Suprapubic skin (tissue), 4 donors: ENCODE results near the gene HTD2. TPM values are rescaled to one million over a fixed set of nuclear protein-coding genes. Genes with fewer than 3 reads are reported as not detected.
"Not testable (repeated sequence)": the region's sequence is repeated elsewhere in the genome, so short reads cannot be mapped to it uniquely, and the experiment has no call there.

Source experiments
- DNase-seq, 2 donors: peaks; one replicate each; pipeline ENCODE4 v3.0.0-alpha.2; 2019; ENCODE audit warnings: low spot score in 2 of 2
- H3K27ac ChIP-seq: fragments of 200-600 bp; sonication (generic); one replicate; pipeline ENCODE4 v1.5.1; 2019
- H3K27me3 ChIP-seq: fragments of 200-600 bp; sonication (generic); one replicate; pipeline ENCODE4 v1.5.1; 2019
- H3K36me3 ChIP-seq: fragments of 200-600 bp; sonication (generic); one replicate; pipeline ENCODE4 v1.5.1; 2019
- H3K4me1 ChIP-seq: fragments of 200-600 bp; sonication (generic); one replicate; pipeline ENCODE4 v1.5.1; 2019
- H3K4me3 ChIP-seq: fragments of 200-600 bp; sonication (generic); one replicate; pipeline ENCODE4 v1.5.1; 2019; ENCODE audit warnings: mild to moderate bottlenecking
- H3K9me3 ChIP-seq: fragments of 200-600 bp; sonication (generic); one replicate; pipeline ENCODE4 v1.5.1; 2019
- EP300 ChIP-seq: sonication (generic); formaldehyde crosslinking; IDR thresholded peaks from one replicate; pipeline ENCODE4 v1.6.1; 2017; ENCODE audit warnings: antibody characterized with exemption
- POLR2A ChIP-seq, 2 donors: fragments of 450-650 bp; IDR thresholded peaks; one replicate each; pipeline ENCODE4 v1.6.1; 2017; ENCODE audit warnings: antibody characterized with exemption in 2 of 2, mild to moderate bottlenecking in 2 of 2, moderate library complexity in 2 of 2
- POLR2AphosphoS5 ChIP-seq, 3 donors: sonication (generic); formaldehyde crosslinking; IDR thresholded peaks; one replicate each; pipeline ENCODE4 v1.6.1; 2017; ENCODE audit warnings: antibody characterized with exemption in 3 of 3
- WGBS: methylation state at CpG from one replicate; pipeline ENCODE4 v1.1.5; 2018; 5-methylcytosine and 5-hydroxymethylcytosine counted together
- total RNA-seq, 4 donors: library from RNA; depleted of rRNA; stranded (reverse); fragments of >200 nt; gene quantifications; one replicate each; pipeline ENCODE4 v1.1.0, GENCODE V29; 2016
- TF ChIP-seq, protein P1 (sequence below), 2 donors: fragments of 200-600 bp in 1 of 2; fragments of 450-650 bp in 1 of 2; sonication (generic) in 1 of 2; IDR thresholded peaks; one replicate each; pipeline ENCODE4 v1.5.1; 2016 to 2019; ENCODE audit warnings: antibody characterized with exemption in 2 of 2, mild to moderate bottlenecking in 1 of 2, moderate library complexity in 1 of 2

HTD2 gene
- total RNA-seq, 4 donors from 2014 or later = 10.9 to 14.4 (median 12.8) TPM

DNA sequence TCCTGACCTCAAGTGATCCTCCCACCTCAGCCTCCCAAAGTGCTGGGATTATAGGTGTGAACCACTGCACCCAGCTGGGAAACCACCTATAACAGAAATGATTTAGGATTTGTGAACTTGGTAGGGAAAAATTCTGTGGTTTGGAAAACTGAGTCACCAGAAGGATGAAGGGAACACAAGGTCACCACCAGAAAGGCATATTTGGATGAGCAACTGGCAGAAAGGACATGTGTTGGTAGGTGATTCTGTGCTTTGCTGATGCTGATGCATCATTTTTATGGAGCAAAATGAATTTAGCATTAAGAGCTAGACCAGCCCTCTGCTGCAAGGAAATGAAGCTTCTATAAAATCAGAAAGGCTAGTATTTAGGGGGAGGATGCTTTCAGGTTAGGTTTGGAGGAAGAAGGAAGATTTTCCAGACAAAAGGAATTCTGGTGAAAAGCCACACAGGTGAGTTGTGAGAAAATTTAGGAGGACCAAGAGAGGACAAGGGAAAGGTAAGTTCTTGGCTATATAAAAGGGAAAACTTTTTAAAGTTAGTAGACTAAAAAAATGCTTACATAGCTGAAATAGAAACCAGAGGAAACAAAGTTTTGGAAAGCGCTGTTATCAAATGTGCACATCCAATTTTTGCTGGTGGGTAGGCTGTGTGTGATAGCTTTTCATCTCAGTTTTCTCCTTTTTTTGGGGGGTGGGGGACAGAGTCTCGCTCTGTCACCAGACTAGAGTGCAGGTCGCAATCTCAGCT lies 30.0 kb downstream of the HTD2 start:
- WGBS = 96% methylated on average over 3 of the region's 3 CpGs
- no peak overlapping the region for H3K27ac ChIP-seq

DNA sequence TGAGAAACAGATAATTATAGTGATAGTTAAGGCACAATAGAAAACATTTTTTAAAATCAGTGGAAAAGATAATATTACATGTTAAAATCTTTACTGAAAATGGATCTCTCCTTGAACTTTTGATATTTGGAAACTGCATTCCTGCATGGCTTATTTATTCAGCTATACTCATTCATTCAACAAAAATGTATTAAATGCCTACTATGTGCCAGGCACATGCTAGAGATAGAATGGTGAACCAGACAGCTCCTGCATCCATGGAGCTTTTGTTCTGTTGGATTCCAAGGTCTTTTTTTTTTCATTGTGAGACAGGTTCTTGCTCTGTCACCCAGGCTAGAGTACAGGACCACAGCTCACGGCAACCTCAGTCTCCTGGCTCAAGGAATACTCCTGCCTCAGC lies 30.9 kb downstream of the HTD2 start:
- TF ChIP-seq EP300 = no peak
- no peak for TF ChIP-seq POLR2A (IDR thresholded peaks at IDR 0.05)
- TF ChIP-seq, protein P1, sequence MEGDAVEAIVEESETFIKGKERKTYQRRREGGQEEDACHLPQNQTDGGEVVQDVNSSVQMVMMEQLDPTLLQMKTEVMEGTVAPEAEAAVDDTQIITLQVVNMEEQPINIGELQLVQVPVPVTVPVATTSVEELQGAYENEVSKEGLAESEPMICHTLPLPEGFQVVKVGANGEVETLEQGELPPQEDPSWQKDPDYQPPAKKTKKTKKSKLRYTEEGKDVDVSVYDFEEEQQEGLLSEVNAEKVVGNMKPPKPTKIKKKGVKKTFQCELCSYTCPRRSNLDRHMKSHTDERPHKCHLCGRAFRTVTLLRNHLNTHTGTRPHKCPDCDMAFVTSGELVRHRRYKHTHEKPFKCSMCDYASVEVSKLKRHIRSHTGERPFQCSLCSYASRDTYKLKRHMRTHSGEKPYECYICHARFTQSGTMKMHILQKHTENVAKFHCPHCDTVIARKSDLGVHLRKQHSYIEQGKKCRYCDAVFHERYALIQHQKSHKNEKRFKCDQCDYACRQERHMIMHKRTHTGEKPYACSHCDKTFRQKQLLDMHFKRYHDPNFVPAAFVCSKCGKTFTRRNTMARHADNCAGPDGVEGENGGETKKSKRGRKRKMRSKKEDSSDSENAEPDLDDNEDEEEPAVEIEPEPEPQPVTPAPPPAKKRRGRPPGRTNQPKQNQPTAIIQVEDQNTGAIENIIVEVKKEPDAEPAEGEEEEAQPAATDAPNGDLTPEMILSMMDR (IDR thresholded peaks at IDR 0.05) = no peak
- TF ChIP-seq POLR2AphosphoS5 (IDR thresholded peaks at IDR 0.05) = no peak
- Histone ChIP-seq H3K9me3 (no peaks in the 10 kb centered on the region), H3K36me3 (peaks cover 3% of the 10 kb centered on the region), H3K4me3 (no peak overlapping the region), H3K27ac (no peak overlapping the region), H3K27me3 (no peaks in the 10 kb centered on the region), H3K4me1 (peaks cover 35% of the 10 kb centered on the region)
- DNase-seq = no peak
- WGBS = 100% methylated on average over 1 of the region's 1 CpG

More for the DNA sequence above, 30.0 kb downstream of the HTD2 start:
- DNase-seq = no peak
- H3K9me3 ChIP-seq = no peaks in the 10 kb centered on the region
- peaks cover 3% of the 10 kb centered on the region for H3K36me3 ChIP-seq
- TF ChIP-seq, protein P1 (IDR thresholded peaks at IDR 0.05) = no peak
- TF ChIP-seq POLR2AphosphoS5 (IDR thresholded peaks at IDR 0.05) (no peak), EP300 (no peak), POLR2A (IDR thresholded peaks at IDR 0.05) (no peak)
- peaks cover 40% of the 10 kb centered on the region for H3K4me1 ChIP-seq
- no peak overlapping the region for H3K4me3 ChIP-seq
- no peaks in the 10 kb centered on the region for H3K27me3 ChIP-seq

DNA sequence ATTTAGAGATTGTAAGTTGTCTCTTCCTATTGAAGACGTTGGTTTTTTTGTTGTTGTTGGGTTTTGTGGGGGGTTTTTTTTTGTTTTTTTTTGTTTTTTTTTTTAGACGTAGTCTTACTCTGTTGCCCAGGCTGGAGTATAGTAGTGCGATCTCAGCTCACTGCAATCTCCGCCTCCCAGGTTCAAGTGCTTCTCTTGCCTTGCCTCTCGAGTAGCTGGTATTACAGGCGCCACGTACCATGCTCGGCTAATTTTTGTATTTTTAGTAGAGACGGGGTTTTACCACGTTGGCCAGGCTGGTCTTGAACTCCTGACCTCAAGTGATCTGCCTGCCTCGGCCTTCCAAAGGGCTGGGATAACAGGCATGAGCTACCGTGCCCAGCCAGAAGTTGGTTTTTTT lies 32.8 kb downstream of the HTD2 start:
- not testable (repeated sequence) for H3K27me3 ChIP-seq, H3K4me3 ChIP-seq, H3K9me3 ChIP-seq, DNase-seq, H3K36me3 ChIP-seq, H3K27ac ChIP-seq
- WGBS = 93% methylated on average over 12 of the region's 12 CpGs
- H3K4me1 ChIP-seq = peaks cover 22% of the 10 kb centered on the region

DNA sequence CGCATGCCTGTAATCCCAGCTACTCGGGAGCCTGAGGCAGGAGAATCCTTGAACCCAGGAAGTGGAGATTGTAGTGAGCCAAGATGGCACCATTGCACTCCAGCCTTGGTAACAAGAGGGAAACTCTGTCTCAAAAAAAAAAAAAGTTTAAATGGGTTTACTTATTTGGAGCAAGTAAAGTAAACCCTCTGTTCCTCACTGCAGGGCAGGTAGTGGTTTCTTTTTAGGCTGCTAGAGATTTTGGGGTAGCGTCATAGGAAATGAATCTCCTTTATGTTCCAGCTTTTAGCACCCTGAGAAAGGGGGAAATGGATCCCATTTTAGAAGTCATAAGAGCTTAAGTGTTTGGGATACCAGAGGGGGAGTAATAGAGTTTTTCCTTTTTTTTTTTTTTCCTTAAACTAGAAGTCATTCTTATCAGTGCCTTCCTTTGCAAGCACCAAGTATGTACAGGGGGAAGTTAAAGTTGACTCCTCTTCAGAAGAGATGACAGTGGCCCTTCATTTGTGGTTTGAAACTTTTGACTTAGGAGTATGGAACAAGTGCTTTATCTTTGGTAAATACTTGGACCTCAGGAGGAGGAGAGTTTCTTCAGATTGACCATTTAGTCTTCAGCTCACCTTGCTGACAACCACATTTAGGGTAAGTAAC lies 34.4 kb downstream of the HTD2 start:
- no peaks in the 10 kb centered on the region for H3K9me3 ChIP-seq
- peaks cover 8% of the 10 kb centered on the region for H3K4me1 ChIP-seq
- peaks cover 3% of the 10 kb centered on the region for H3K36me3 ChIP-seq
- H3K4me3 ChIP-seq = no peak overlapping the region
- H3K27ac ChIP-seq = no peak overlapping the region
- H3K27me3 ChIP-seq = no peaks in the 10 kb centered on the region
- no peak for DNase-seq
- 97% methylated on average over 3 of the region's 3 CpGs for WGBS
- no peak for TF ChIP-seq POLR2AphosphoS5 (IDR thresholded peaks at IDR 0.05)
- no peak for TF ChIP-seq EP300
- TF ChIP-seq, protein P1 (IDR thresholded peaks at IDR 0.05) = no peak
- TF ChIP-seq POLR2A (IDR thresholded peaks at IDR 0.05) = no peak

DNA sequence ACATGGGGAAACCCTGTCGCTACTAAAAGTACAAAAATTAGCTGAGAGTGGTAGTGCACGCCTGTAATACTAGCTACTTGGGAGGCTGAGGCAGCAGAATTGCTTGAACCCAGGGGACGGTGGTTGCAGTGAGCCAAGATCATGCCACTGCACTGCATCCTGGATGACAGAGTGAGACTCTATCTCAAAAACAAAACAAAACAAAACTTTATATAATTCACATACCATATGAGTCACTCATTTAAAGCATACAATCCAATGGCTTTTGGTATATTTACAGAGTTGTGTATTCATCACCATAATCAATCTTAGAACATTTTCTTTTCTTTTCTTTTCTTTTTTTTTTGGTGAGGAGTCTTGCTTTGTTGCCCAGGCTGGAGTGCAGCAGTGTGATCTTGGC lies 35.1 kb downstream of the HTD2 start:
- Histone ChIP-seq H3K27me3 (no peaks in the 10 kb centered on the region), H3K9me3 (no peaks in the 10 kb centered on the region), H3K27ac (no peak overlapping the region), H3K36me3 (peaks cover 3% of the 10 kb centered on the region), H3K4me3 (no peak overlapping the region), H3K4me1 (peaks cover 7% of the 10 kb centered on the region)
- WGBS = 93% methylated on average over 3 of the region's 3 CpGs
- DNase-seq = no peak
- TF ChIP-seq, protein P1 (IDR thresholded peaks at IDR 0.05) = no peak
- no peak for TF ChIP-seq EP300
- no peak for TF ChIP-seq POLR2AphosphoS5 (IDR thresholded peaks at IDR 0.05)
- TF ChIP-seq POLR2A (IDR thresholded peaks at IDR 0.05) = no peak
